Measurements from ENCODE around the gene LMO3.

DNA sequence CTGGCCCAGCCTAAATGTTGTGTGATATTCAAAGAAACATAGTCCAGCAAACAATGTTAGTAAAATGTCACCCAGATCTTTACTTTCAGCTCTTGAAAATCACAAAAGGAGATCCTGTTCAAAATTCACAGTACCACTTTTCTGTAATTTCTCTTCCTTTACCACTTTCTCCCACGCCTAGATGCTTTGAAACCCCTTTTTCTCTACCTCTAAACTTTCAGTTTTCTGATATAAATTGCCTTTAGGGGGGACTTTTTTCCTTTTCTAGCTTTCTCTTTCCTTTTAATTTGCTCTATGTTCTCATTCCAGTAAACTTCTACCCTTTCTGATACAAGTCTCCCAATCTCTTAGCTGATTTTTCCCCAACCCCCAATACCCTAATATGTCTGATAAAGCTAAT is 101.8 kb downstream of the LMO3 start:
- TF ChIP-seq GATA2 (IDR thresholded peaks at IDR 0.05; ENCODE audit: low read depth, low read length) = no peak
- no peak for TF ChIP-seq GATA3 (IDR thresholded peaks at IDR 0.05; ENCODE audit: low read depth, low read length)

All from SH-SY5Y (cell line).